GM21825 (cell line): Measurements from ENCODE around the gene SNRPE.
"Not testable (repeated sequence)": the region's sequence is repeated elsewhere in the genome, so short reads cannot be mapped to it uniquely, and the experiment has no call there.

Experiments used
- ATAC-seq: cut with Tn5 transposase; IDR thresholded peaks from one replicate; pipeline ENCODE4 v1.9.1; 2021; ENCODE audit warnings: mild to moderate bottlenecking, moderate library complexity; ENCODE audit not compliant: unreplicated experiment

SNRPE gene

GRCh38 chr1:203861379-203862184, at the start of gene SNRPE:
Gene SNRPE (plus strand): TSS chr1:203861599. CDS start chr1:203861660, 61 bp downstream.
- peak; percentile 95 for ATAC-seq

- ATAC-seq = no peak
These were observed 47.6 kb upstream of the SNRPE start for GRCh38 chr1:203813581-203814341.

- no peak for ATAC-seq
These were observed 43.0 kb upstream of the SNRPE start for GRCh38 chr1:203818399-203818798.

- no peak for ATAC-seq
These were observed 38.1 kb upstream of the SNRPE start for GRCh38 chr1:203823306-203823705.

GRCh38 chr1:203826175-203826574, 35.2 kb upstream of the SNRPE start:
- ATAC-seq = no peak

- no peak for ATAC-seq
These were observed 33.4 kb upstream of the SNRPE start for GRCh38 chr1:203828002-203828401.

- ATAC-seq = no peak
These were observed 32.9 kb upstream of the SNRPE start for GRCh38 chr1:203828503-203828902.

GRCh38 chr1:203829247-203829646, 32.2 kb upstream of the SNRPE start:
- ATAC-seq = not testable (repeated sequence)

GRCh38 chr1:203835476-203835875, 25.9 kb upstream of the SNRPE start:
- ATAC-seq = no peak

GRCh38 chr1:203839081-203839480, 22.3 kb upstream of the SNRPE start:
- no peak for ATAC-seq

GRCh38 chr1:203840208-203840808, 21.1 kb upstream of the SNRPE start:
- ATAC-seq = no peak

GRCh38 chr1:203842559-203842876, 18.9 kb upstream of the SNRPE start:
- ATAC-seq = no peak

GRCh38 chr1:203843435-203843834, 18.0 kb upstream of the SNRPE start:
- no peak for ATAC-seq

- ATAC-seq = not testable (repeated sequence)
These were observed 8.3 kb upstream of the SNRPE start for GRCh38 chr1:203853112-203853511.

- no peak for ATAC-seq
These were observed 3.3 kb upstream of the SNRPE start for GRCh38 chr1:203858055-203858454.

- ATAC-seq = no peak
These were observed 2.4 kb upstream of the SNRPE start for GRCh38 chr1:203858975-203859374.

- ATAC-seq = no peak
These were observed 888 bp upstream of the SNRPE start for GRCh38 chr1:203860396-203861025.

GRCh38 chr1:203867802-203868201, 6.4 kb downstream of the SNRPE start:
- no peak for ATAC-seq

GRCh38 chr1:203870245-203870644, 8.8 kb downstream of the SNRPE start:
- no peak for ATAC-seq

GRCh38 chr1:203871114-203871880, 9.9 kb downstream of the SNRPE start:
- ATAC-seq = no peak

GRCh38 chr1:203873094-203873493, 11.7 kb downstream of the SNRPE start:
- no peak for ATAC-seq
